GM08714 (cell line): ENCODE results near the gene SOX10.

Experiments used
- H3K4me3 ChIP-seq: fragments of 200-500 bp; sonication (Bioruptor generic); 2 replicates; pipeline ENCODE4 v1.5.1; 2014; ENCODE audit warnings: mild to moderate bottlenecking, low read length, inconsistent platforms
- ZNF274 ChIP-seq: IDR thresholded peaks from 2 replicates; pipeline ENCODE4 v1.6.1; 2012; ENCODE audit warnings: mild to moderate bottlenecking, low read depth, low read length

Gene SOX10

DNA sequence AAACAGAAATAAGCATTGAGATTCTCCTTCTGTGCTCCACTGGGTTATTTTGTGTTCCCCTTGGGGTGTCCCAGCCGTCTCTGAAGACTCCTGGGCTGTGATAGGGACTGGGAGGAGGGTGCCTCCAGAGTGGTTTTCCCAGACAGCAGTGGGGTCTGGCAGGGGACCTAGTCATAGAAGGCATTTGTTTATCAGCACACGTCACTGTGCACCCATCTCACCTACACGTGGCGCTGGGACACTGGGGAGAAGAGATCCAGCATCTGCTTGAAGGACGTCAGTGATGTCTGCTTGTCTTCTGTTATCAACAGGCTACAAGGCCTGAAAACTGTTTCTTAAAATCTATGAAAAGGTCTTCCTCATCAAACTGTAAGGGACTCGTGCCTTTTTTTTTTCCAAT is 38.7 kb upstream of the SOX10 start:
- no peak for TF ChIP-seq ZNF274
- H3K4me3 ChIP-seq, result no peak overlapping the region

DNA sequence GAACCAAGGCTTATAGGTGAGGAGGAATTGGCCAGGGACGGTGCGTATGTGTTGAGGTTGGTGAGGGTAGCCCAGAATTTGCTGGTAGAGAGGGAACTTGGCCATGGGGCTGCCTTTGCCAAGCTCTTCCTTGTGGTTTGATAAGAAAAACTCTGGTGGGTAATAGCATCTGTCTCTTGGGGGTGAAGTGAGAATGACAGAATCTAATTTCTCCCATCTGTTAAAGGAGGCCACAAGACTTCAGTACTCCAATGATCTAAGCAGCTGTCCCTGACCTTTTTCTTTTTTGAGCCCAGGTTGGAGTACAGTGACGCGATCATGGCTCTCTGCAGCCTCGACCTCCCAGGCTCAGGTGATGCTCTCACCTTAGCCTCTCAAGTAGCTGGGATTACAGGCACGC is 36.9 kb upstream of the SOX10 start:
- H3K4me3 ChIP-seq, result no peak overlapping the region
- TF ChIP-seq ZNF274, result no peak

DNA sequence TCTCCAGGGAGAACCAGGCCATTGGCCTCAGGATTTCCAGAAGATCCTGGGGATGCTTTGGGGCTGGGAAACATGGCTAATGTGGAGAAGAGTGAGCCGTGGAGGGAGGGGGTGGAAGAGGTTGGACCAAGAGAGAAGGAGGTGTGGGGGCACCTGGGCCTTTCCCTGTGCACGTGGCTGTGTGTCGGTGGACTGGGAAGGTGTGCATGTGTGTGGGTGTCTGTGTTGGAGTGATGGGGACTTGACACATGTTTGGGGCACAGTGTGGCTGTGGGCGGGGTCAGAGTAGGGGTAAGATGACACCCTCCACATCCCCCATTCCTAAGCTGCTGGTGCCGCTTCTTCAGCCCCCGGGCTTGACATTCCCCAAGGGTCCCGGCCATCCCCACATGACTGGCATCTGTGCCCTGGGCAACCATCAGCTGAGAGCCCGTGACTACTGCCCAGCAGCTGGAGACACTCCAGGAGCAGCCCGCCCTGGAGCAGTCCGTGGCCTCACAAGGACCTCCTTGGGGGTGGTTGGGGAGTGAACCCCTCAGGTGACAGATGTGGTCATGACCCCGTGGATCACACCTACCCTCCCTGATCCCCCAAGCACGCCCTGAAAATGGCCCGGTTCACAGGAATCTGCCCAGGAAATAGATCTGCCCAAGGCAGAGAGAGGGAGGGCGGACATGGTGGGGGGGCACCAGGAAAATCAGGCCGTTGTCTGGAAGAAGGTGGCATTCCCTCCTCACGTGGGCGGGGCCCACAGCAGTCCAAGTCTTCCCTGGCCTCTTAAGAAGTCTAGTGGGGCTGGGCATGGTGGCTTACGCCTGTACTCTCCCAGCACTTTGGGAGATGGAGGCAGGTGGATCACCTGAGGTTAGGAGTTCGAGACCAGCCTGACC is 34.8 kb upstream of the SOX10 start:
- TF ChIP-seq ZNF274, result no peak

DNA sequence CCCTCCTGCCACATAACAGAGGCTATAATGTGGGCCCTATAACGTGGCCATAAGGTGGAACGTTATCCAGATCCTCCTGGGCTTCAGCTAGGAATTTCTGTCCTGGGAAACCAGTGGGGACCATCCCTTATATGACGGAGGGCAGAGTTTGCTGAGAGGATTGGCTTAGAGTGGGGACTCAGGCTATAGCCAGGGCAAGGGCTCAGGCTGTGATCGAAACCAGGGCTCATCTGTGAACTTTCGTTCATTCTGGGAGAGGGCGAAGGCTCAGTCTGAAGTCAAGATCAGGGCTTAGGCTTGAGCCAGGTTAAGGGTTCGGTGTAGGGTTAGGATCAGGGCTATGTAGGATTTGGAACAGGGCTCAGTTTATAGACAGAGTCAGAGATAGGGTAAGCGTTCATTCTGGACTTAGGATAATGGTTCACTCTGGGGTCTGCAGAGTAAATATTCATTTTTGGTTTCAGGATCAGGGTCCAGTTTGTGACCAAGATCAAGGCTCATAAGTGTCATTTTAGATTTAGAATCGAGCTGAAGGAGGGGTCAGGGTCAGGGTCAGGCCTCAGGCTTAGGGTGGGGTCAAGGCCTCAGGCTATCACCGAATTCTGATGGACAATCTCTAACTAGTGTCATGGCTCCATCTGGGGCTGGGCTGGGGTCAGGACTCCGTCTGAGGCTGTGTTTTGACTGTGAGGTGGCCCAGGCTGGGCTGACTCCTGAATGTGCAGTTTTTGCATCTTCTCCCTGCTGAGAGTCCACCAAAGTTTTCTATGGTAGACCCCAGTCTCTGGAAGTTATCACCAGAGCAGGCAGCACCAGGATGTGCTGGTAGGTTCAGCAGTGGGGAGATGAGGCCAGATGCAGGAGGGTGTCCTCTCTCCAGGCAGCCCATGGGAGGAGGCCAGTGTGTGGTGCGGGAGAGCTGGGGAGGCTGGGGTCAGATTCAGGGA is 33.9 kb upstream of the SOX10 start:
- H3K4me3 ChIP-seq, result no peak overlapping the region
- TF ChIP-seq ZNF274, result no peak

More for the DNA sequence above, 34.8 kb upstream of the SOX10 start:
- no peak overlapping the region for H3K4me3 ChIP-seq

DNA sequence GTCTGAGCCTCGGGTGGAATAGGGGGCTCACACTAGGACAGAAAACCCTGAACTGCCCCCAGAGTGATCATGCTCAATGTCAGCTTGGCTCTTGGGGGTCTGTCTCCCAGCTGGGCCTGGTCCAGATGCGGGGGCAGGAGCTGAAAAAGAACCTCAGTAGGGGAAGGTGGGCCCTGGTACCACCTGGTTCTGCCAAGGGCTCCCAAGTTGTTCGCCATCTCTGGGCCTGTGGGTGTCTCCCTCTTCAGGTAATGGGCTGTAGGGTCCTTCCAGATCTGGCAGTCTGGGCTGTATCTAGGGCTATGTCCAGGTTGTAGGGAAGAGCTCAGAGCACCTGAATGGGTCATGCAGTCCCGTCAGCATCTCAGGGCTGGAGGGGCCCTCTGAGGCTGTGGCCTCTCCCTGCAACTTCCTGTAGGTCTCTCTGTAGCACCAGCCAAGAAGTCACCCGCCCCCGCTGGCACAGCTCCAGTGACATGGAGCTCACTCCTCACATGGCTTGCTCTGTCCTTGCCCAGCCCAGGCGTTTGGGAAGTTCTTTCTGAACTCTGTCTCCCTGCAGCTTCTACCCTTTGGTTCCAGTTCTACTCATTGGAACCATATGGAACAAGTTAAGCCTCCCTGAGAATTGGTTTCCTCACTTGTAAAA is 33.0 kb upstream of the SOX10 start:
- H3K4me3 ChIP-seq, result no peak overlapping the region
- TF ChIP-seq ZNF274, result no peak

DNA sequence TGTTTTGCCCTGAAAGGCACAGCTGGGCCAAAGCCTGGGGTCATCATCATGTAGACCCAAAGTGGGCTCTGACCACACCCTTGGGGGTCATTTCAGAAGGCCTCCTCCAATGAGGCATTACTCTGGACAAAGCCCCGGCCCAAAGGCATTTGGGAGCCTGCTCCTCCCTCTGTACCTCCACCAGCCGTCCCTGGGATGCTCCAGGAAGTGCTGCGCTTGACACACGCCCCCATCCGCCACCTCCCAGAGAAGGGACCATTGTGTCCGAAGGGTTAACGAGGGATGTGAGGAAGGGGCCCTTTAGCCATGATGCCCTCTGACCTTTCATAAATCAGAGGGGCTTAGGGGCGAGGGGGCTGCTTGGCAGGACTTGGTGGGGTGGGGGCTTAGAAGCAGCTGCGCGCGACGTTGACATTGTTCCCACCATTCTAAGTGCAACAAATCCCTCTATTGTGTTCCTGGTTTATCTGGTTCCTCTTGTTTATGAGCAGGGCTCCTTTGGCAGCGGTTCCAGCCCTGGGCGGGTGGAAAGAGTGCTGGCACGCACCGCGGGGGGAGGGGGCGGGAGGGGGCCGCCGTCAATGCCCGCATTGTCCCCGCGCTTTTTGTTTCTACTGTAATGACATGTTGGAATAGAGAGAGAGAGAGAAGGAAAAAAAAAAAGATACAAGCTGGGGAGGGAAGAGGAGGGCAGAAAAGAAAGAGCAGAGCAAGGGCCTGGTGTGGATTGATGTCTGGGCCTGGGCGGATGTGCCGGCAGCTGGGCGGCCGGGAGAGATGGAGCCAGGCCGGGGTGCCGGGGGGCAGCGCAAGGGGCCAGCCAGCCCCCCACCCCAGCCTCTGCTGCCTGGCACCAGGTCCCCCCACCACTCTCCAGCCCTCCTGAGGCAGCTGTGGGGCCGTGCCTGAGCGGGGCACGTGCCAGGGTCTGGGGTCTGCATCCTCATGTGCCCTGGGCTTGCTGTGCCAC is 32.1 kb upstream of the SOX10 start:
- H3K4me3 ChIP-seq, result no peak overlapping the region
- TF ChIP-seq ZNF274, result no peak

DNA sequence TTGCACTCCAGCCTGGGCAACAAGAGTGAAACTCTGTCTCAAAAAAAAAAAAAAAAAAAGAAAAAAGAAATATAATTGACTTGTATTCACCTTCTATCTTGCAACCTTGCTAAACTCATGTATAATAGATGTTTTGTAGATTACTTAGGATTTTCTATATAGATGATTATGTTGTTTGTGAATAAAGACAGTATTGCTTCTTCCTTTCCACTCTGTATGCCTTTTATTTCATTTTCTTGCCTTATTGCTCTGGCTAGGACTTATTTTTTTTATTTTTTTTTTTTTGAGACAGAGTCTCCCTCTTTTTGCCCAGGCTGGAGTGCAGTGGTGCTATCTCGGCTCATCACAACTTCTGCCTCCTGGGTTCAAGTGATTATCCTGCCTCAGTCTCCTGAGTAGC is 29.7 kb upstream of the SOX10 start:
- H3K4me3 ChIP-seq, result no peak overlapping the region
- TF ChIP-seq ZNF274, result no peak

DNA sequence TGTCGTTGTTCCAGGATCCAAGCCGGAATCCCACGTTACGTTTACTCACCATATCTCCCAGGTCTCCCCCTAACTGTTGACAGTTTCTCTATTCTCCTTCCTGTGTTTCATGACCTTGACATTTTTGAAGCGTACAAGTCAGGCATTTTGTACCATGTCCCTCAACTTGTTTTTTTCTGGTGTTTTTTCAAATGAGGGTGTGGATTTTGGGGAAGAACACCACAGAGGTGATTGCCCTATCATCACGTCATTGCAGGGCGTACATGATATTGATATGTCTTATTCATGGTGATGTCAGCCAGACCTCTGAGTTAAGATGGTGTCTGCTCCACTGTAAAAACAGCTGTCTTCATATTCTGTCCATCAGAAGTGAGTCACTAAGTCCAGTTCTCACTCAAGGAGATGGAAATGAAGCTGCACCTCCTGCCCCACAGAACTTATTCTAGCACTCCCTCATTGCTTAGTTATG is 28.3 kb upstream of the SOX10 start:
- no peak overlapping the region for H3K4me3 ChIP-seq

DNA sequence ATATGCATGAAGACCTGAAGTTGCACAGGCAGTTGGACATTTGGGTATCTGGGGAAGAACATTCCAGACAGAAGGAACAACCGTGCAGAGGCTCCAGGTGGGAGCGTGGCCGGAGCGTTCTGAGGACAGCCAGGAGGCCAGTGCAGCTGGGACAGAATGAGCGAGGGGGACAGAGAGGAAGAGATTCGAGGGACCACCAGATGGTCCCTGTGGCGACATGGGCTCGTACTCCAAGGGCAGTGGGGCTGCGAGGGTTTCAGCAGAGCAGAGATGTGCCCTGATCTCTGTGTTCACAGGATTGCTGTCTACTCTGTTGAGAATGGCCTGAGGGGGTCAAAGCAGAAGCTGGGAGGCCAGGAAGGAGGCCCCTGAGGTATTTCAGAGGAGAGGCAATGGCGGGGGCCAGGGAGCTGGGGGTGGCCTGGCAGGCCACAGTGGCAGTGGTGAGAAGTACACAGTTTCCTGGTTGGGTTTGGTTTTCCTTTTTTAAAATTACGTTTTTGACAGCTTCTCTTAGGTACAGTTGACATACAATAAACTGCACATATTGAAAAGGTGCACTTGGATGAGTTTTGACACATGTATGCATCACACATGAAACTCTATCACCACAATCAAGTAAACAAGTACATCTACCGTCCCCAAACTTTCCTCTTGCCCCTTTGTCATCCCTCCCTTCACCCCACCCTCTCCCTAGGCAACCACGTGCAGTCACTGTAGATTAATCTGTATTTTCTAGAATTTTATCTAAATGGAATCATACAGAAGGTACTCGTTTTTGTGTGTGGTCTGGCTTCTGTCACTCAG is 24.8 kb upstream of the SOX10 start:
- TF ChIP-seq ZNF274, result no peak
- no peak overlapping the region for H3K4me3 ChIP-seq

More for the DNA sequence above, 28.3 kb upstream of the SOX10 start:
- TF ChIP-seq ZNF274, result no peak

DNA sequence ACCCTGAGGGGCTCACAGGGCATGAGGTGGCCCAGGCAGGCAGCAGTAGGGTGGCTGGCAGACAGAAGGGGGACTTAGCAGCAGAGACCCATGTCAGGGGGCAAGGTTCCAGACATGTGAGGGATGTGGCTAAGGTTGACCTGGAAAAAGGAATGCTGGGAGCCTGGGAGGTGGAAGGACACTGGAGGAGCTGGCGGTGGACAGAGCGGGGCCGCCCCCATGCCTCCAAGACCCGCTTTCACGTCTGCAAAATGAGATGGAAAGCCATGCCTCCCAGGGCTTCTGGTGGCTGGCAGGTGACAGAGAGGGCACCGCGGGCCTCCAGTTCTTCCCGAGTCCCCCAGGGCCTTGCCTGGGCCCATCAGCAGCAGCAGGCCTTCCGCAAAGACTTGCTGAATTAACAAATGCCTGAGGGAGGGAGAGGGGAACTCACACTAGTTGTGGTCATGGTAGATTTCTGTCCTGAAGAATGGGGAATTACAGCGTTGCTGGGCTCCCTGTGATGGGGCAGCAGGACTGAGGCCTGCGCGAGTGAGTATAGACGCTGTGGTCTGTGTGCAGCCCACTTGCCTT is 23.1 kb upstream of the SOX10 start:
- H3K4me3 ChIP-seq, result no peak overlapping the region
- no peak for TF ChIP-seq ZNF274

DNA sequence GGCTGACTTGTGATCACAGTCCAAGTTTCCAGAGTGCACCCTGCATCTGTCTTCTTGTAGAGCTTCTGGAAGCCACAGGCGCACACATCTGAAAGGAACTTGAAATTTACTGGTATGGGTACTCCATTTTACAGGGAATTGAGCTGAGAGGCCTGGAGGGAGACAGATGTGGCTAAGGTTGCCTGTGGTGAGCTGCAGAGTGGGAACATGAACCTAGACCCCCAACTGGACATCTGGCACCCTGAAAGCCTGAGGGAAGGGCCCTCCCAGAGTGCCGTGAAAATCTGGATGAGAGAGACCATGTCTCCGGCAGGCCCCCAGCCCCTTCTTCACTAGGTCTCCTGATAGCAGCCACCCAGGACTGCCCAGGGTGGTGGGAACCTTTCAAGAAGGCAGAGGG is 22.6 kb upstream of the SOX10 start:
- H3K4me3 ChIP-seq, result no peak overlapping the region
- no peak for TF ChIP-seq ZNF274

DNA sequence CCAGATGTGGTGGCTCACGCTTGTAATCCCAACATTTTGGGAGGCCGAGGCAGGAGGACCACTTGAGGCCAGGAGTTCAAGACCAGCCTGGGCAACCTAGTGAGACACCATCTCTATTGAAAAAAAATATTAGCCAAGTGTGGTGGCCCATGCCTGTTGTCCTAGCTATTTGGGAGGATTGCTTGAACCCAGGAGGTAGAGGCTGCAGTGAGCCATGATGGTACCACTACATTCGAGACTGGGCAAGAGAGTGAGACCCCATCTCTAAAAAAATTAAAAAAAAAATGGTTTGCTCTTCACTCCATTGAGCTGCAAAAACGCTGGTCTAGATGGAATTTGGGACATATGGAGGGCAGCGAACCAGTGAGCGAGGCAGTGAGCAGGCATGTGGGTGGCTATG is 21.6 kb upstream of the SOX10 start:
- TF ChIP-seq ZNF274, result no peak
- H3K4me3 ChIP-seq, result no peak overlapping the region
